DOHH2 (cell line): ENCODE measurements around the gene CEP57.

Source experiments
- H3F3A ChIP-seq: fragments of 200-600 bp; sonication (generic), shearing (Covaris generic); 2 replicates; pipeline ENCODE4 v1.6.0; 2016; ENCODE audit warnings: antibody characterized with exemption, mild to moderate bottlenecking; ENCODE audit not compliant: control insufficient read depth, insufficient read depth
- H3K27ac ChIP-seq: fragments of 200-600 bp; sonication (generic); 2 replicates; pipeline ENCODE4 v1.5.1; 2014; ENCODE audit warnings: low read depth, mild to moderate bottlenecking, low read length, moderate library complexity
- H3K27me3 ChIP-seq: fragments of 200-600 bp; sonication (generic); 2 replicates; pipeline ENCODE4 v1.6.1; 2014; ENCODE audit warnings: mild to moderate bottlenecking, low read length, mixed read lengths; ENCODE audit not compliant: control insufficient read depth
- H3K36me3 ChIP-seq: fragments of 200-600 bp; sonication (generic); 2 replicates; pipeline ENCODE4 v1.6.1; 2014; ENCODE audit warnings: mild to moderate bottlenecking, low read length, moderate library complexity, mixed read lengths; ENCODE audit not compliant: control insufficient read depth
- H3K4me1 ChIP-seq: fragments of 200-600 bp; sonication (generic); 2 replicates; pipeline ENCODE4 v1.6.1; 2014; ENCODE audit warnings: mild to moderate bottlenecking, low read length, mixed read lengths; ENCODE audit not compliant: control insufficient read depth
- H3K4me2 ChIP-seq: fragments of 200-600 bp; sonication (generic); 2 replicates; pipeline ENCODE4 v1.6.0; 2014; ENCODE audit warnings: mild to moderate bottlenecking, low read length, moderate library complexity
- H3K4me3 ChIP-seq: fragments of 200-600 bp; sonication (generic); 2 replicates; pipeline ENCODE4 v1.5.1; 2014; ENCODE audit warnings: mild to moderate bottlenecking, low read length, mixed read lengths
- H3K79me2 ChIP-seq: fragments of 200-600 bp; sonication (generic); 2 replicates; pipeline ENCODE4 v1.6.1; 2014; ENCODE audit warnings: mild to moderate bottlenecking, low read length, mixed read lengths; ENCODE audit not compliant: control insufficient read depth
- H3K9me2 ChIP-seq: fragments of 200-600 bp; sonication (generic); replicated peaks from 2 replicates; pipeline ENCODE4 v1.6.1; 2014; ENCODE audit warnings: mild to moderate bottlenecking, low read length, mixed read lengths; ENCODE audit not compliant: control insufficient read depth
- H3K9me3 ChIP-seq: fragments of 200-600 bp; sonication (generic); 2 replicates; pipeline ENCODE4 v1.6.1; 2014; ENCODE audit warnings: antibody characterized with exemption, low read length, mixed read lengths; ENCODE audit not compliant: control insufficient read depth, insufficient read depth
- H4K20me1 ChIP-seq: fragments of 200-600 bp; sonication (generic); 2 replicates; pipeline ENCODE4 v1.6.0; 2014; ENCODE audit warnings: low read depth, mild to moderate bottlenecking, antibody characterized with exemption, low read length, moderate library complexity; ENCODE audit not compliant: control insufficient read depth, insufficient read depth
- CTCF ChIP-seq: fragments of 200-600 bp; sonication (generic); IDR thresholded peaks from one replicate; pipeline ENCODE4 v1.5.1; 2014; ENCODE audit warnings: antibody characterized with exemption, mild to moderate bottlenecking, low read depth, low read length; ENCODE audit not compliant: poor library complexity, severe bottlenecking
- EZH2phosphoT487 ChIP-seq: fragments of 200-600 bp; sonication (generic); IDR thresholded peaks from 2 replicates; pipeline ENCODE4 v1.6.1; 2017; ENCODE audit warnings: borderline replicate concordance, mild to moderate bottlenecking, antibody characterized with exemption, low read length, moderate library complexity, mixed read lengths

The CEP57 gene

DNA sequence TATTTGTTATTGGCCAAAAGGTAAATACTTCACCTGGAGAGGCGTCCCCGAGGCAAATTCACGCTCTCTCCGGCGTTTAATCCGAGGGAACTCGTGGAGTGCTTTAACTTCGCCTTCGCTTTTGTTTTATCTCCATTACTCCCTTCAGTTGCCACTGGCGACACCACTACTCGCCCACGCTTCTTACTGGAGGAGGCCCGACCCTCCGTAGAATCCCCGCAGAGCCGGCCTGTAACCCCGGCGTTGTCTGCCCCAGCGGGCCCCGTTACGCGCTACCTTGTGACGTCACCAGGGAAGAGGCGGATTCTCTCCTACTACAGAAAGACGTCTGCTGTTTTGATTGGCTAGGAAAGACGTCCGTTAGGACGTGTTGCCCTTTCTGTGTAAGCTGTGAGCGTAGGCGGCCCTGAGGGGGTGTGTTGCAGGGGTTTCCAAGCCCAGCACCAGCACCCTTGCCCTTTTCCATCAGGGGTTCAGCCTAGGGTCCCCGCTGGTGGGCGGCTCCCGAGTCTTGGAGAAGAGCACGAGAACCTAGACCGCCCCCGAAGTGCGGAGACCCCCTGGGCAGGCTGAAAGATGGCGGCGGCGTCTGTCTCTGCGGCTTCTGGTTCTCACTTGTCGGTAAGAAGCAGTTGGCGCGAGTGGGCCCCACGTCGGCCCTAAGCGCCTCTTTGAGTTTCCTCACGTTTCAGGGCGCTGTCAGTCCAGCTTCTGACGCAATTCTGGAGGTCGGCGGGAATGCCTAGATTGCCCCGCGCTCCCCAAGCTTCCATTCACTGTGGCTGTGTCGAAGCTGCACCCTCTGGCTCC, at the start of gene CEP57:
CEP57 (plus strand) TSS at position 376 of the 810 bp plus-strand sequence; CDS start at position 577, 201 bp downstream.
- Histone ChIP-seq H3K36me3 (peaks cover 70% of the 10 kb centered on the region), H3K9me2 (no peaks in the 10 kb centered on the region), H4K20me1 (peaks cover 17% of the 10 kb centered on the region; the same call in 1 of the 2 replicates), H3F3A (no peaks in the 10 kb centered on the region; the same call in 1 of the 2 replicates), H3K27ac (peak within 1 kb of the TSS; percentile 93), H3K4me3 (peak within 1 kb of the TSS; percentile 88), H3K9me3 (no peaks in the 10 kb centered on the region), H3K27me3 (no peaks in the 10 kb centered on the region), H3K79me2 (peaks cover 89% of the 10 kb centered on the region), H3K4me2 (peak within 1 kb of the TSS; percentile 89), H3K4me1 (peaks cover 48% of the 10 kb centered on the region)
- no peak for TF ChIP-seq EZH2phosphoT487
- no peak for TF ChIP-seq CTCF

GRCh38 chr11:95750101-95750500, 40.2 kb upstream of the CEP57 start:
- Histone ChIP-seq H3K9me2 (no peaks in the 10 kb centered on the region), H3K4me2 (no peak overlapping the region), H3K36me3 (no peaks in the 10 kb centered on the region), H3F3A (no peaks in the 10 kb centered on the region), H4K20me1 (no peaks in the 10 kb centered on the region), H3K27me3 (no peaks in the 10 kb centered on the region), H3K4me3 (no peak overlapping the region), H3K27ac (no peak overlapping the region), H3K79me2 (no peaks in the 10 kb centered on the region), H3K4me1 (peaks cover 6% of the 10 kb centered on the region), H3K9me3 (no peaks in the 10 kb centered on the region)
- no peak for TF ChIP-seq EZH2phosphoT487
- TF ChIP-seq CTCF: no peak

DNA sequence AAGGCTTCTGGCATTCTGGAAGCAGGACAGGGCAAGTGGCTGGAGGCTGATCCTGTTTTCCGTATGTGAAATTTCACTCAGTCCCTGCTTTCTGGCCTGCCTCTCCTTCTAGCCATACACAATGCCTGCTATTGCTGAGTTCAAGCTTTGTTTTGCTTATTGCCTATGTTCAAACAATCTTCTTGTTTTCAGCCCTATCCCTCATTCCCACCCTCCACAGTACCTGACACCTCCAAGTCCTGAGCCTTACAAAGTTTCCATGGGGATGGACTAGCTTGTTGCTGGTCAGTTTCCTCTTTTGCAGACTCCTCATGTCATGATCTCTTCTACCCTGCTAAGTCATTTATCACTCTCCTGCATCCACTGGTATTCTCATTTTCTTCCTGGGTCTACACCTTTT, 38.8 kb upstream of the CEP57 start:
- H4K20me1 ChIP-seq: no peaks in the 10 kb centered on the region
- peaks cover 6% of the 10 kb centered on the region for H3K4me1 ChIP-seq
- H3K9me2 ChIP-seq: no peaks in the 10 kb centered on the region
- H3K9me3 ChIP-seq: no peaks in the 10 kb centered on the region
- H3F3A ChIP-seq: no peaks in the 10 kb centered on the region
- TF ChIP-seq EZH2phosphoT487 (no peak), CTCF (no peak)
- H3K79me2 ChIP-seq: no peaks in the 10 kb centered on the region
- H3K27me3 ChIP-seq: no peaks in the 10 kb centered on the region
- H3K27ac ChIP-seq: no peak overlapping the region
- no peak overlapping the region for H3K4me3 ChIP-seq
- no peak overlapping the region for H3K4me2 ChIP-seq
- no peaks in the 10 kb centered on the region for H3K36me3 ChIP-seq
